AML-193 (cell line): ENCODE data around the gene GALNT14.

Source experiments
- DNase-seq, 2 experiments: peaks; one replicate each; lab custom pipeline; 2025; lab: John Stamatoyannopoulos, UW

Gene GALNT14

GRCh38 chr2:31054842-31055388 lies 83.3 kb downstream of the GALNT14 start:
- no peak for DNase-seq

DNA sequence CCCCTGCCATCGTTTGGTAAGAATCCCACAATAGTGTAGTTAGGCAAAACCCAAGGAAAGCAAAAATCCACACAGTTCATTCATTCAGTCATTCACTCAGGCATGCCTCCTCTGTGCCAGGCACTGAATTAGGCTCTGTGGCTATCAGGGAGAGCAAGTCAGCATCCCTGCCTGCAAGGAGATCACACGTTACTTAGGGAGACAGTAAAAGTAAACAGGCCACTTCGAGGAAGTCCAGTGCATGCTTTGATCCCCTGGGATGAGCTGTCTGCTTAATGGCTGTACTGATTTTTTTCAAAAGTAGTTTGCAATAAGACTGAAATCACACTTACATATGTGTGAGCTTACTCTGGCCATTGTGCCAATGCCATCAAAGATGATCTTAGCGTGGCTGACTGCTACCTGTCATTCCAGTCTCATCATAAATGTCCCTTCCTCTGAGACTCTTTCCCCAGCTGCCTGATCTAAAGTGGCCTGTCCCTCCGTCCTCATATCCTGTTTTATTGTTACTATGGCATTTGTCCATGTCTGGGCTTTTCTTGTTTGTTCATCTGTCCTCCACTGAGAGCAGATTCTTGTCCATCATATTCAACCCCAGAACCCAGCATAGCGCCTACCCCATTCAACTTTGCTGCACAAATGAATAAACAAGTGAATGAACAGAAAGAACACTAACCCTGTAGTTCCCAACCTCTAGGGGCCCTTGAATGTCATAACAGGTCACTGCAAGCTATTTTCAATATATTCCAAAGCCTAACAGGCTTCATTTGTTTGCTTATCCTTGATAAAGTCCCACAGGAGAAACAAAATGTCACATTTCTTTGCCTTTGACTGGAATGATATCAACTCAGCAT lies 84.1 kb downstream of the GALNT14 start:
- DNase-seq: no peak

- DNase-seq: no peak
Measured at GRCh38 chr2:31052284-31052683, 86.0 kb downstream of the GALNT14 start.

GRCh38 chr2:31051258-31052140 lies 86.7 kb downstream of the GALNT14 start:
- DNase-seq: peak; percentile 48 to 62

DNA sequence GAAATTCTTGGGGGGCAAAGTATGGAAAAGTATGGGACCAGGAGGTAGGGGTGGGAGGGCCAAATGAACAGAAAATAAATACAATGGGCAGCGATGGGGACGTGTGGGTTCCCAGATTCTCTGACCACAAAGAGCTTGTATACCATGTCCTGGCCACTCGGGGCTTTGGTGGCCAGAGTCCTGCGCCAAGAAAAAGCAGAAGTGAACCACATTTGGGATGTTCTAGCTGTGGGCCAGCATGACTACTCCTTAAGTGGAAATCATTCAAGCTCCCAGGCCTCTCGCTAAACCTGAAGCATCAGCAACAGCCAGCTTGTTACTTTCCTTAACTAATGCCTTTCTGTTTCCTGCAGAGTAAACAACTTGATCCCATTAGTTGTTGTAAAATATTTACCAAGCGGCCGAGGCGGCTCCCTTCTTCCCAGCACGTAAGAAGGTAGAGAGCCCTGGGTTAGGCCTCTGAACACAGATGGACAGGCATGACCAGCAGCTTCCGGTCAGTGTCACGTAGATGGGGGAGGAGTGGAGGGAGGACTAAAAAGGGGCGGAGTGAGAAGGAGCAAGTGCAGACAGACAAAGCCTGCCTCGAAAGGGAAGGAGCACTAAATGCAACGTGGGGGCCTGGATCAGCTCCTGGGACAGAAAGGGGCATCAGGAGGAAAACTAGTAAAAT lies 88.2 kb downstream of the GALNT14 start:
- peak in 1 of 2 experiments; percentile 7 for DNase-seq

DNA sequence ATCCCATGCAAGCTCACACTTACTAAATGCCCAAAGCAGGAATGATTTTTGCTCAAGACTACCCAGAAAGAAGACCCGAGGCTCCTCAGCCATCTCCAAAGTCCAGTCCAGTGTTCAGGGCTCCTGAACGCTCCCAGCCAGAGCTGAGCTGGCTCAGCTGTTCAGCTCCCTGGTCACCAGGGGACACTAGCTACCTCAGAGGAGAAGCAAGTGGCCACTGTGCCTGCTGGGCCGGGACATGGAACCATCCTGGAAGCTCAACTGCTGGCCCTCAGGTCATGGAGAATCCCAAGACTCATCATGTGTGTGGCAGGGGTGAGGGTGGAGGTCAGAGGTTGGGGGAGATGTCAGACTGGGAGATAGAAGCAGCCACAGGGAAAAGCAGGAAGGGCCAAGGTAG lies 89.0 kb downstream of the GALNT14 start:
- no peak for DNase-seq

GRCh38 chr2:31047599-31047998 lies 90.6 kb downstream of the GALNT14 start:
- DNase-seq: no peak

DNA sequence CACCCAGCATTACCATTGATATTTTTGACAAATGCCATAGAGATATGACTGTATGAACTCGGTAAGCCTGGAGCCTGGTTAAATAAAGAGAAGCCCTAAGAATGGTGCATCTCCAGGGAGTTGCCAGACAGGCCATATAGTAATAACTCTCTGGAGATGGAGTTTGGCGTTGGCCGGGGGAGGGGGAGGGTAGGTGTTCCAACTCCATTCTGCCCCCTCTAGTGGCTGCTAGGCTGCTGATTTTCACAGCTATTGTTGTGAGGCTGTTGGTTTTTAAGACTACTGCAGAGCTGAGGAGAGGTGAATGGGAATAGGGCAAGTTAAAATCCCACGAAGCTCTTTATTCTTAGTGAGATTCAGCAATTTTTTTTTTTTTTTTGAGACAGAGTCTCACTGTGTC lies 99.9 kb downstream of the GALNT14 start:
- no peak for DNase-seq

DNA sequence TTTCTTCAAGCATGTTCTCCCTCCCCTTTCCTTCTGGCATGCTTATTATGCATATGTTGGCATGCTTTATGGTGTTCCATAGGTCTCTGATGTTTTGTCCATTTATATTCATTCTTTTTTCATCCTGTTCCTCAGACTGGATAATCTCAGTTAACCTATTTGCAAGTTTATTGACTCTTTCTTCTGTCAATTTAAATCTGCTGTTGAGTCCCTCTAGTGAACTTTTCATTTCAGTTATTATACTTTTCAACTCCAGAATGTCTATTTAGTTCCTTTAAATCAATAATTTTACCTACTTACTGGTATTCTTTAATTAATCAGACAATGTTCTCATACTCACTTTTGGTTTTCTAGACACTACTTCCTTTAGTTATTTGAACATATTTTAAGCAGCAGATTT lies 101.2 kb downstream of the GALNT14 start:
- DNase-seq: no peak

- peak in 1 of 2 experiments; percentile 26 for DNase-seq
Measured at GRCh38 chr2:31033032-31033431, 105.2 kb downstream of the GALNT14 start.

GRCh38 chr2:31032475-31032874 lies 105.8 kb downstream of the GALNT14 start:
- DNase-seq: peak; percentile 95 to 96

- no peak for DNase-seq
Measured at GRCh38 chr2:31031132-31031706, 107.0 kb downstream of the GALNT14 start.

DNA sequence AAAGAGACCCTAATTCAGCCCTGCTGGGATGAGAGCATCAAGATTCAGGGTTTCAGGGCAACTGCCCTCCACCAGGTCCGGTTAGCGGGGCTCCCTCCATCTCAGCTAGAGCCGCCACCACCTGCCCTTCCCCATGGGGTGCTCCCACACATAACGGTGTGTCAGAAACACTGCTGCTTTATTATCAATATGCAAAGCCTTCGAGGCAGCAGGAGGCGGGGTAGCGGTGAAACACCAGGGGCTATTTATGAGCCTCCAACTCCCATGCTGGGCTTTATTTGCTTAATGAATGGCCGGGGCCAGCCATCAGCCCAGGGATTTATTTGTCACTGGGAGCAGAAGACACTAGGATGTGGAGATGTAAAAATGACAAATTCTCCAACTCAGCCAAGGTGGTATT lies 109.8 kb downstream of the GALNT14 start:
- no peak for DNase-seq

DNA sequence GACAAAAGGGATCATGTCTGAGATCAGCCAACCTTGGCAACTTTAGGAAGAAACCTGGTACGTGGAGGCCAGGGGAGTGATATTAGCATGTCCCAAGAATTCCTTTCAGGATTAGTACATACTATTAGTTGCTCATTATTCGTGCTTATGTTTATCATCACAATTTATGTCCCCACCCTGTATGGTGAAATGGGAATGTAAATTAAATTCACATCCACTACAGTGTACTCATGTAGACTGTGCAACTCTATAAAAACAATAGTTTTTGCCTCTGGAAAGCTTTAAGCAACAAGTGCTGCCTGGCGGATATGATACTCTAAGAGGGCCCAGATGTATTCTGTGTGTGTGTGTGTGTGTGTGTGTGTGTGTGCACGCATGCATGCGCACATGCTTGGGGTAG lies 110.7 kb downstream of the GALNT14 start:
- no peak for DNase-seq

- no peak for DNase-seq
Measured at GRCh38 chr2:31023541-31023940, 114.7 kb downstream of the GALNT14 start.

- DNase-seq: no peak
Measured at GRCh38 chr2:31020713-31021112, 117.5 kb downstream of the GALNT14 start.

DNA sequence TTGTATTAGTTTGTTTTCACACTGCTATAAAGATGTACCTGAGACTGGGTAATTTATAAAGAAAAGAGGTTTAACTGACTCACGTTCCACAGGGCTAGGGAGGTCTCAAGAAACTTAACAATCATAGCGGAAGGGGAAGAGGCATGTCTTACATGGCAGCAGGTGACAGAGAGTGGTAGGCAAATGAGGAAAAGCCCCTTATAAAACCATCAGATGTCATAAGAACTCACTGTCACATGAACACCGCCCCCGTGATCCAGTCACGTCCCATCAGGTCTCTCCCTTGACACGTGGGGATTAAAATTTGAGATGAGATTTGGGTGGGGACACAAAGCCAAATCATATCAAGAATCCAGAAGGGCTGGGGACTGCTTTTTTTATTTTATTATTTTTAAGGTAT lies 120.0 kb downstream of the GALNT14 start:
- DNase-seq: no peak

DNA sequence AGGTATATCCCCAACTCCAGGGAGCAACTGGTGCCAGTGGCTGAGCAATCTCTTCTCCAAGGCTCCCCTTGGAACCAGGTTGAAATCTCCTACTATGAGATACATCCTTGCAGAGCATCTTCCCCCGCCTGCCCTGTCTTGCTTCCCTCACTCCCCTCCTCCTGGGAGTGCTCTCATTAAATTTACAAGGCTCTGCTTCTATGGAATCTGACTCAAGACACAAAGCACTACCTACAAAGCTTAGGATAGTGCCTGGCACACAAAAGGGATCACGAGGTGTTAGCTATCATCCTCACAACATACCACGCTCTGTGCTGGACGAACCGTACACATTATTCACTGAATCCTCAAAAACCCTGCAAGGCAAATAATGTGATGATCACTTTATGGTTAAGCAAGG lies 121.6 kb downstream of the GALNT14 start:
- no peak for DNase-seq

DNA sequence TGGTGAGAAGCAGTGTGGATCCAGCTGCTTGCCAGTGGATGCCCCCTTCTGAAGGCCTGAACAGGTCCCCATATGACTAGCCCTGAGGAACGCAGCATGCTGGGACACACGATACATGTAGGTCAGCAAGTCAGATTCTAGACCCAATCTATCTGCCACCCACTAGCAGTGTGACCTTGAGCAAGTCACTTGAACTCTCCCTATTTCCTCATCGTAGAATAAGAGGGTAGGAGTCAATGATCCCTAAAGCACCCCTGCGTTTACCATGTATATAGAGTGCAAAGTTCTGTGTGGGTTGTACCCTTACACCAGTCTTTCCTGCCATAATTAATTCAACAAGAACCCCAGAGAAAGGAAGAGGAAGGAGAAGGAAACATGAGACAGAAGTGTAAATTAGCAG lies 123.7 kb downstream of the GALNT14 start:
- no peak for DNase-seq

DNA sequence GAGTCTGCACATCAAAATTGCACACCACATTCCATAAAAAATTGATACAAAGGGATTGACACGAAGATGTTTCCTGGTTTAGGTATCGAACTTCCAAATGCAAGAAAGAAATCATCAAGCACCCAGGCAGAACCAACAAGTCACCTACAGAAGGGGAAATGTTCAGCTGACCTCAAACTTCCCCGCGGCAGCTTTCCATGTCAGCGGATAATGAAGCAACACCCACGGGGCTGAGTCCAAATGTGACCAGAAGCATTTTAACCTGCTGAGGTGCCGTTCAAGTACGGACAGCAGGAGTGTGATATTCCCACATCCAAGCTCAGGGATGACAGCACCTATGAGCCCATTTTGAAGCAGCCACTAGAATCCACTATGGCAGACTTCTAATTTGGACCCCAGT lies 124.9 kb downstream of the GALNT14 start:
- no peak for DNase-seq

DNA sequence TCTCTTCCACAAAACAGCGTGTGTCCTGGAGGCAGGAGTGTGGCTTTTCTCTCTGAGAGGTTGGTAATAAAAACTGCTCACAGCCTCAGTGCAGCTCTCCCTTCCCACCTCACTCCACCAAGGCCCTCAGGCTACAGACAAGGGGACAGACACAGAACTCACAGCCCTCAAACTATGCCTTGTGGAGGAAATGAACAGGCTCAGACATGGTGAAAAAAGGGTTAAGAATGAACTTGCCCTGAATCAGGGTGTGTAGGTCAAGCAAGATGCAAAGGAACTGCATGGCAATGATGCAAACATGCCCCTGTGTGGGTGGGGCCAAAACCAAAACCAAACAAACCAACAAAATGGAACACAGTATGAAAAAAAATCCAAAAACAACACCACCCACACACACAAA lies 125.8 kb downstream of the GALNT14 start:
- no peak for DNase-seq

- no peak for DNase-seq
Measured at GRCh38 chr2:31011587-31011986, 126.7 kb downstream of the GALNT14 start.
